ELF-1 (cell line): ENCODE data around the gene CCDC27.

Experiments
- DNase-seq: peaks from one replicate; pipeline ENCODE4 v3.0.0-alpha.2; 2016; ENCODE audit warnings: low read depth, low spot score

CCDC27 gene

GRCh38 chr1:3717715-3718601 is 34.3 kb upstream of the CCDC27 start:
- peak; percentile 79 for DNase-seq

- DNase-seq: no peak
Measured at GRCh38 chr1:3718764-3719163, 33.5 kb upstream of the CCDC27 start.

GRCh38 chr1:3721955-3722465 is 30.2 kb upstream of the CCDC27 start:
- no peak for DNase-seq

- DNase-seq: no peak
Measured at GRCh38 chr1:3722846-3723245, 29.4 kb upstream of the CCDC27 start.

- peak; percentile 84 for DNase-seq
Measured at GRCh38 chr1:3724416-3725030, 27.7 kb upstream of the CCDC27 start.

- DNase-seq: no peak
Measured at GRCh38 chr1:3725366-3725765, 26.9 kb upstream of the CCDC27 start.

GRCh38 chr1:3727042-3727824 is 25.0 kb upstream of the CCDC27 start:
- DNase-seq: peak; percentile 72

GRCh38 chr1:3727825-3728776 is 24.1 kb upstream of the CCDC27 start:
- no peak for DNase-seq

- DNase-seq: no peak
Measured at GRCh38 chr1:3729594-3730542, 22.4 kb upstream of the CCDC27 start.

GRCh38 chr1:3730543-3731247 is 21.6 kb upstream of the CCDC27 start:
- no peak for DNase-seq

- DNase-seq: peak; percentile 51
Measured at GRCh38 chr1:3731583-3732433, 20.4 kb upstream of the CCDC27 start.

- DNase-seq: peak; percentile 74
Measured at GRCh38 chr1:3732434-3733093, 19.7 kb upstream of the CCDC27 start.

- DNase-seq: no peak
Measured at GRCh38 chr1:3733094-3733882, 19.0 kb upstream of the CCDC27 start.

GRCh38 chr1:3733883-3734589 is 18.2 kb upstream of the CCDC27 start:
- no peak for DNase-seq

GRCh38 chr1:3734602-3735001 is 17.6 kb upstream of the CCDC27 start:
- no peak for DNase-seq

GRCh38 chr1:3735027-3735681 is 17.1 kb upstream of the CCDC27 start:
- DNase-seq: no peak
